CD4-positive, alpha-beta T cell (primary cell): Measurements from ENCODE around the gene BDH1. TPM values are rescaled to one million over a fixed set of nuclear protein-coding genes. Genes with fewer than 3 reads are reported as not detected.

Source experiments
- ATAC-seq: fragments of 200-7000 bp; cut with Tn5 transposase; one replicate; pipeline ENCODE4 v1.10.0; 2022; ENCODE audit warnings: mild to moderate bottlenecking; ENCODE audit not compliant: poor library complexity
- CTCF ChIA-PET: fragments of 350-600 bp; sonication (Branson Sonifier 250); formaldehyde crosslinking; loops from one replicate; lab custom pipeline; 2021; ENCODE audit warnings: antibody characterized with exemption, inconsistent platforms; lab: Charles Lee
- POLR2A ChIA-PET: fragments of 350-600 bp; sonication (Branson Sonifier 250); formaldehyde crosslinking; loops from one replicate; lab custom pipeline; 2021; ENCODE audit warnings: antibody characterized with exemption, inconsistent platforms; lab: Charles Lee
- DNase-seq, 14 experiments: peaks; one replicate each; pipeline ENCODE4 v3.0.0-alpha.2; 2013 to 2020; ENCODE audit warnings: mixed read lengths in 2 of 14
- H3K27ac ChIP-seq, 2 donors: one replicate each; pipeline versions ENCODE4 v1.5.1 to v1.7.0; 2013; ENCODE audit warnings: low read length in 2 of 2, low read depth in 1 of 2, mild to moderate bottlenecking in 1 of 2
- H3K27me3 ChIP-seq, 2 experiments: 1 replicate in 1 of 2; 2 replicates in 1 of 2; pipeline versions ENCODE4 v1.6.1 to v1.7.0; 2013; ENCODE audit warnings: low read length in 2 of 2, control low read depth in 1 of 2, mild to moderate bottlenecking in 1 of 2, moderate library complexity in 1 of 2; ENCODE audit not compliant: insufficient read depth in 2 of 2, control insufficient read depth in 1 of 2
- H3K36me3 ChIP-seq: one replicate; pipeline ENCODE4 v1.6.1; 2013; ENCODE audit warnings: low read length, control low read depth; ENCODE audit not compliant: insufficient read depth
- H3K4me1 ChIP-seq: one replicate; pipeline ENCODE4 v1.6.1; 2013; ENCODE audit warnings: low read length, control low read depth; ENCODE audit not compliant: insufficient read depth
- H3K4me3 ChIP-seq: one replicate; pipeline ENCODE4 v1.5.1; 2013; ENCODE audit warnings: mild to moderate bottlenecking, low read length, moderate library complexity
- H3K9me3 ChIP-seq, 2 experiments: 1 replicate in 1 of 2; 2 replicates in 1 of 2; pipeline versions ENCODE4 v1.6.1 to v1.7.0; 2013; ENCODE audit warnings: low read length in 2 of 2, mild to moderate bottlenecking in 2 of 2, control low read depth in 1 of 2, moderate library complexity in 1 of 2; ENCODE audit not compliant: control insufficient read depth in 1 of 2, insufficient read depth in 1 of 2
- H3K27ac Mint-ChIP-seq: one replicate; pipeline ENCODE4 v1.8.0; 2020; ENCODE audit warnings: mixed read lengths
- H3K27me3 Mint-ChIP-seq: one replicate; pipeline ENCODE4 v1.8.0; 2021; ENCODE audit warnings: mixed read lengths
- H3K36me3 Mint-ChIP-seq: one replicate; pipeline ENCODE4 v1.8.0; 2021; ENCODE audit warnings: low read depth, mixed read lengths
- H3K4me1 Mint-ChIP-seq: one replicate; pipeline ENCODE4 v1.8.0; 2021; ENCODE audit warnings: low read depth, mixed read lengths
- H3K4me3 Mint-ChIP-seq: one replicate; pipeline ENCODE4 v1.8.0; 2020; ENCODE audit warnings: mild to moderate bottlenecking, mixed read lengths
- H3K9me3 Mint-ChIP-seq: one replicate; pipeline ENCODE4 v1.8.0; 2020; ENCODE audit warnings: mixed read lengths
- intact Hi-C, 2 experiments: fragments of 100-400 bp; cut with DNase I in 1 of 2; cut with micrococcal nuclease in 1 of 2; formaldehyde crosslinking; loops; one replicate each; pipeline versions ENCODE4 v1.15.1 to v1.9.0; 2023 to 2025; cut with DNase I, micrococcal nuclease
- total RNA-seq, 174 experiments: library from RNA in 2 of 174; stranded (reverse) in 2 of 174; gene quantifications; one replicate each; pipeline ENCODE4 v1.2.3 and lab custom pipeline; 2021 to 2026
- TF ChIP-seq, protein P1 (sequence below): fragments of 200-600 bp; IDR thresholded peaks from one replicate; pipeline ENCODE4 v1.8.0; 2022; ENCODE audit warnings: antibody characterized with exemption, mild to moderate bottlenecking

BDH1 gene
- total RNA-seq, 2 experiments from 2014 or later: 17.7 to 22.2 TPM

DNA sequence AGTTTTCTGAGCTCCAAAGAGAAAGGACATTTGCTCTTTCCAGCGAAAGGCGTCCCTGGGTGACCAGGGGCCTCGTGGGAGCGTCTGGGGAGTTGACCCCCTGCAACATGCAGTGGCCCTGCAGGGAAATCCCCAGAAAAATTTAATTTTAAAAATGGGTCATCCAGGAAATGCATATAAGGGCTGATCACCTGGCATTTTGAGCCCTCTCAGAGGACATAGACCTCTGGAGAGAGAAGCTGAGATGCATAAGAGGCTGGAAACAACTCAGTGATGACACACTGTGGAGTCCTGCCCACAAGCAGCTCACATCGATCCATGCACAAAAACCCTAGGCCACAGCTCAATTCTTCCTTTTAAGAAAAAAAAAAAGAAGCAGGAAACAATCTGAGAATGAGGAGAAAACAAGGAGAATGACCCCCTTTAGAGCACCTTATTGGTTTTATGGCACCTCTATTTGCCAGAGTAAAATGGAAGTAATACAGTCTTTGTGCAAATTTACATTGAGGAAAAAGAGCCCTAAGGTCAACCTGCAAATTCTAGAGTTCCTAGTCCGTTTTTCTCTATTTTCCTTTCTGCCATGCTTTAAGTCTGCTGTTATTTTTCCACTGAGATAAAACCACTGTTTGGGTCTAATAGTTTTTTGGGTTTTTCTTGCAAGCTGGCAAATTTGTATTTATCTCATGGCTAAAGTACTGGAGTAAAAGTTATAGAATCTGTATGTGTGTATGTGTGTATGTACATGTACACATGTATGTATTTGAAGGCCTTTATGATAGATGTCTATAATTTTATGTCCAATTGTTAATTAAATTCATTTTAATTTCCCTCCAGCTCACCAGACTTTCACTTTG is 6.9 kb upstream of the BDH1 start:
- Histone ChIP-seq H3K27me3 (peaks cover 3 to 5% of the 10 kb centered on the region in 2 experiments), H3K4me3 (no peak overlapping the region), H3K27ac (no peak overlapping the region), H3K9me3 (peaks cover 0 to 6% of the 10 kb centered on the region in 2 experiments), H3K4me1 (no peaks in the 10 kb centered on the region), H3K36me3 (no peaks in the 10 kb centered on the region)
- H3K4me3 Mint-ChIP-seq: no peak overlapping the region
- H3K4me1 Mint-ChIP-seq: no peaks in the 10 kb centered on the region
- CTCF ChIA-PET: no interaction called here
- POLR2A ChIA-PET: no interaction called here
- intact Hi-C loops: no loop called here
- no peak overlapping the region for H3K27ac Mint-ChIP-seq
- no peak for ATAC-seq
- DNase-seq: no peak
- H3K27me3 Mint-ChIP-seq: peaks cover 36% of the 10 kb centered on the region
- TF ChIP-seq, protein P1, sequence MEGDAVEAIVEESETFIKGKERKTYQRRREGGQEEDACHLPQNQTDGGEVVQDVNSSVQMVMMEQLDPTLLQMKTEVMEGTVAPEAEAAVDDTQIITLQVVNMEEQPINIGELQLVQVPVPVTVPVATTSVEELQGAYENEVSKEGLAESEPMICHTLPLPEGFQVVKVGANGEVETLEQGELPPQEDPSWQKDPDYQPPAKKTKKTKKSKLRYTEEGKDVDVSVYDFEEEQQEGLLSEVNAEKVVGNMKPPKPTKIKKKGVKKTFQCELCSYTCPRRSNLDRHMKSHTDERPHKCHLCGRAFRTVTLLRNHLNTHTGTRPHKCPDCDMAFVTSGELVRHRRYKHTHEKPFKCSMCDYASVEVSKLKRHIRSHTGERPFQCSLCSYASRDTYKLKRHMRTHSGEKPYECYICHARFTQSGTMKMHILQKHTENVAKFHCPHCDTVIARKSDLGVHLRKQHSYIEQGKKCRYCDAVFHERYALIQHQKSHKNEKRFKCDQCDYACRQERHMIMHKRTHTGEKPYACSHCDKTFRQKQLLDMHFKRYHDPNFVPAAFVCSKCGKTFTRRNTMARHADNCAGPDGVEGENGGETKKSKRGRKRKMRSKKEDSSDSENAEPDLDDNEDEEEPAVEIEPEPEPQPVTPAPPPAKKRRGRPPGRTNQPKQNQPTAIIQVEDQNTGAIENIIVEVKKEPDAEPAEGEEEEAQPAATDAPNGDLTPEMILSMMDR: no peak
- H3K9me3 Mint-ChIP-seq: no peaks in the 10 kb centered on the region
- H3K36me3 Mint-ChIP-seq: no peaks in the 10 kb centered on the region

DNA sequence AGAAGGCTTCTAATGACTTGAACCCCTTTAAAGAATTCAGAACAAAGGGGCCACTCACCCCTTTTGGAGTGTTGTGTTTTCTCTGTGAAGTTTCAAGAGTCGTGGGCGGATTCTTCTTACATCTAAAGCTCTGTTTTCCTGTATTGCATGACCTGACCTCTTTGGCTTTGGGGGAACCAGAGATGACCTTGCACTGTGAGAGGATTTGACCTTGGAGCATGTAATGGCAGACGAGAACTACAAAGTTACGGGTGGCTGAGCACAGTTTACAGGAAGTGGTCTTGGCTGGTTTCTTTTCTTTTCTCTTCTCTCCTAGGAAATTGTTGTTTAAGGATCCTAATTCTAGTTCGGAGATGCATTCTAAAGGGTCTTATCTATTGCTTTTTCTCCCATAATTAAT is 6.2 kb upstream of the BDH1 start:
- no peaks in the 10 kb centered on the region for H3K9me3 Mint-ChIP-seq
- Histone ChIP-seq H3K27ac (no peak overlapping the region), H3K27me3 (peaks cover 0 to 8% of the 10 kb centered on the region in 2 experiments), H3K9me3 (peaks cover 0 to 6% of the 10 kb centered on the region in 2 experiments), H3K4me3 (no peak overlapping the region), H3K36me3 (no peaks in the 10 kb centered on the region), H3K4me1 (no peaks in the 10 kb centered on the region)
- CTCF ChIA-PET: no interaction called here
- no peak overlapping the region for H3K27ac Mint-ChIP-seq
- TF ChIP-seq, protein P1: no peak
- H3K4me3 Mint-ChIP-seq: no peak overlapping the region
- DNase-seq (no peak), ATAC-seq (no peak)
- no peaks in the 10 kb centered on the region for H3K36me3 Mint-ChIP-seq
- intact Hi-C loops: no loop called here
- POLR2A ChIA-PET: no interaction called here
- peaks cover 29% of the 10 kb centered on the region for H3K27me3 Mint-ChIP-seq
- H3K4me1 Mint-ChIP-seq: no peaks in the 10 kb centered on the region

DNA sequence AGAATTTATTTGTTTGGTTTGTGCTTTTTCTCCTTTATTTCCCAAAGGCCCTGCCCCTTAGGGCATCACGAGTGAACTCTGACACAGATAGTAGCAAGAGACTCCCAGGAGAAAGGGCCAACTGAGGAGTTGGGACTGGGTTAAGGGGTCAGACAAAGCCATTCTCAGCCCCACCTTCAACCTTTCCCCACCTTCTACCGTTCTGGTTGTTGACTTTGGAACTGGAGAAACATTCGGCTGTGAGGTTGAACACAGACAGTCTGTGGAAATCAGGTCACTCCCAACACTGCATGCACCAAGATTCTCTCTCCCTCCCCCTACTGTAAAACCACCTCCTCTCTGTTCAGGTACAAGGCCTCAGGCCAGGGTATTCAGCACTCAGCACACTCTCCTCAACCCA is 3.9 kb upstream of the BDH1 start:
- ATAC-seq: no peak
- H3K27ac Mint-ChIP-seq: no peak overlapping the region
- POLR2A ChIA-PET: no interaction called here

More for the DNA sequence above, 3.9 kb upstream of the BDH1 start:
- Histone ChIP-seq H3K27ac (no peak overlapping the region), H3K36me3 (no peaks in the 10 kb centered on the region), H3K4me1 (peaks cover 12% of the 10 kb centered on the region), H3K9me3 (peaks cover 0 to under 1% of the 10 kb centered on the region in 2 experiments), H3K4me3 (no peak overlapping the region), H3K27me3 (peaks cover 0 to 8% of the 10 kb centered on the region in 2 experiments)
- Mint-ChIP-seq H3K4me1 (peaks cover under 1% of the 10 kb centered on the region), H3K36me3 (peaks cover 4% of the 10 kb centered on the region), H3K27me3 (peaks cover 29% of the 10 kb centered on the region), H3K9me3 (no peaks in the 10 kb centered on the region), H3K4me3 (no peak overlapping the region)
- DNase-seq: no peak
- CTCF ChIA-PET: no interaction called here
- TF ChIP-seq, protein P1: no peak
- intact Hi-C loops: loop anchor here in 1 of 2 experiments (1.0 to 10.0 kb wide), 5 partner anchors 32 to 615 kb away; partner anchors contain the start of genes DLG1 and NCBP2
